ENCODE results near the gene CDR2.

DNA sequence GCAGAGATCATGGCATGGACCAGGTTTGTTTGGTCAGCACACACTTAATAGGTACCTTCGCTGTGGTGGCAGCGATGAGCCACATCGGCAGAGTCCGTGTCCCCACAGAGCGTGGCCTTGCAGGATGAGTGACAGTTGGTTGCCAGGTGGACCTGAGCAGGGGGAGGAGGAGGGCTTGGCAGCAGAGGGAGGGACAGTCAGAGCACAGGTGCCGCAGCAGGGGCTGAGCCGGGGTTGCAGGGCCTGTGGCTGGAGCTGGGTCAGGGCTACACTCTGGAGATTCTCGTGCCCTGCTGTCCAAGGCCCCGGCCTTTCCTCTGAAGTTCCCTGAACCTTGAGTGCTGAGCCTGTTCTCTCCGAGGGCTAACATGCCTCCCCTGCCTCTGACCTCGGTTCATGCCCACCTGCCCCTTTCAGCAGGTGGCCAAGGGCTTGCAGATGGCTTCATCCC is 52.4 kb downstream of the CDR2 start:
- TF ChIP-seq, protein P1, sequence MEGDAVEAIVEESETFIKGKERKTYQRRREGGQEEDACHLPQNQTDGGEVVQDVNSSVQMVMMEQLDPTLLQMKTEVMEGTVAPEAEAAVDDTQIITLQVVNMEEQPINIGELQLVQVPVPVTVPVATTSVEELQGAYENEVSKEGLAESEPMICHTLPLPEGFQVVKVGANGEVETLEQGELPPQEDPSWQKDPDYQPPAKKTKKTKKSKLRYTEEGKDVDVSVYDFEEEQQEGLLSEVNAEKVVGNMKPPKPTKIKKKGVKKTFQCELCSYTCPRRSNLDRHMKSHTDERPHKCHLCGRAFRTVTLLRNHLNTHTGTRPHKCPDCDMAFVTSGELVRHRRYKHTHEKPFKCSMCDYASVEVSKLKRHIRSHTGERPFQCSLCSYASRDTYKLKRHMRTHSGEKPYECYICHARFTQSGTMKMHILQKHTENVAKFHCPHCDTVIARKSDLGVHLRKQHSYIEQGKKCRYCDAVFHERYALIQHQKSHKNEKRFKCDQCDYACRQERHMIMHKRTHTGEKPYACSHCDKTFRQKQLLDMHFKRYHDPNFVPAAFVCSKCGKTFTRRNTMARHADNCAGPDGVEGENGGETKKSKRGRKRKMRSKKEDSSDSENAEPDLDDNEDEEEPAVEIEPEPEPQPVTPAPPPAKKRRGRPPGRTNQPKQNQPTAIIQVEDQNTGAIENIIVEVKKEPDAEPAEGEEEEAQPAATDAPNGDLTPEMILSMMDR (IDR thresholded peaks at IDR 0.05), result no peak
- TF ChIP-seq POLR2A (IDR thresholded peaks at IDR 0.05), result no peak

Measured in Peyer's patch (tissue), 4 donors.